ENCODE measurements around the gene PAH.
A peak's percentile ranks its signal among the peaks of the same experiment; 100 is the strongest.

The PAH gene

DNA sequence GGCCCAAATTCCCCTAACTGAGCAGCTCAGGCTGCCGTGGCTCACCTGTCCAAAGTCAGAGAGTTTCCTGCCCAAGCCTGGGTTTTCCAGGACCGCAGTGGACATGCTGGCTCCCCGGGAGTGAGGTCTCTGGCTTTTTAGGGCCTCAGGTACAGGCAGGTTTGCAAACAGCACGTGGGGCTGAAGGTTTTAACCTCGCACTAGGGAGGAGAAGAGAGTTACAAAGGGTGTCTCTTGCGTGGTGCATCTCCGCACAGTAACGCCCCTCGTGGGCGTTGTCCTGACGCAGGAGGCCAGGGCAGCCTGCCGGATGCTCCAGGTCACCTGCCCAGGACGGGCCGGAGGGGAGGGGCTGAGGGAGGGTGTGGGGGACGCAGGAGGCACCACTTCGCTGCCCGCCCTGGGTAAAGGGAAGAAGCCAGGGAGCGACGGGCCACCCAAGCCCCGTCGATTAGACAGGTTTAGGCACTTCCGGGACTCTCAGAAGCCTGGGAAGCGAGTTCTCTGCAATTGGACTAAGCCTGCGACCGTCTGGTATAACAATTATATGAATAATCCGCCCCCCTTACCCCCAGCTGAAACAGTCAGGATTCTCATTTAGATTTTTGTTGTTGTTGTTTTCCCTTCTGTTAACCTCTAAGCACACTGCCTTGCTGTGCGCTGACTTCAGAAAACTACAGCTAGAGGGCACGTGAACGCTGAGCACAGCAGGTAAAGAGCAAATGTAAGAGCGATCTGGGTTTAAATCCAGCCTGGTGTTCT, at the start of gene PAH:
PAH (minus strand) TSS at position 219 of the 762 bp plus-strand sequence; CDS start at position 105, 114 bp downstream.
- CTCF ChIA-PET = interaction anchor here (1.1 kb wide), 1 partner anchor 27 kb away, joined by 3 read pairs; no protein-coding TSS in a partner anchor
- H3K4me1 Mint-ChIP-seq = peaks cover 2% of the 10 kb centered on the region
- no peak within 1 kb of the TSS for H3K27ac Mint-ChIP-seq
- no peaks in the 10 kb centered on the region for H3K36me3 Mint-ChIP-seq
- H3K9me3 Mint-ChIP-seq = no peaks in the 10 kb centered on the region
- peak; percentile 38 for DNase-seq
- H3K27me3 Mint-ChIP-seq = peaks cover 17% of the 10 kb centered on the region
- peak within 1 kb of the TSS; percentile 19 for H3K4me3 Mint-ChIP-seq

DNA sequence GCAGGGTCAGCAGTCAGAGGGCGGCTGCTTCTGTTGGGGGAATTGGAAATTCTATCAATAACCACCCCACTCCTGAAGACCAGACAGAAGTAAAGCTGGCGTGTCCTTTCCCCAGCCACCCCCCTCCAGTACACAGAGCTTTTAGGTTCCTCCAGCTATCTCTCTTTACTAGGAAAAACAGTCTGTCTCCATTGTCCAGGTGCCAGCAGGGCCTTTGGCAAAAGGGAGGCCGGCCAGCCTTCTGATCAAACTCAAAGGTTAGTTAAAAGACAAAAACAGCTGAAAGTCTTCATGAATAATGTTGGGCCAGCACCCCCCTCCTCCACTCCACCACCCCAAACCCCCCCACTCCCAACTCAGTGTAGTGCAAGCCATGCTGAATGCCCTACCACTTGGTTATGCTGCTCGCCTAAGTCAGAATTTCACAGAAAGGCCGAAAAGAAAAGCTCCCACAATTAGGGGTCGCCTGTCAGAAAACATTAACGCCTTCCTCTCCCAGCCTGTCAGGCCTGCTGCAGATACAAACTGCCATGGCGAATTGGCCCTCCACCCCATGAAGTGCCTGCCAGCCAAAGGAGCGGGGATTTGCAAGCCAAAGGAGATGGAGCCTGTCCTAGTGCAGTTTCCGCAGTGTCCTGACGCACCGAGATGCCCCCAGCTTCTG, 49.3 kb upstream of the PAH start:
- peaks cover 26% of the 10 kb centered on the region for H3K4me1 Mint-ChIP-seq
- DNase-seq = no peak
- no peak overlapping the region for H3K4me3 Mint-ChIP-seq
- H3K9me3 Mint-ChIP-seq = peaks cover 5% of the 10 kb centered on the region
- peaks cover 74% of the 10 kb centered on the region for H3K27me3 Mint-ChIP-seq
- CTCF ChIA-PET = no interaction called here
- H3K36me3 Mint-ChIP-seq = peaks cover 2% of the 10 kb centered on the region
- H3K27ac Mint-ChIP-seq = peak overlapping the region; percentile 15

- CTCF ChIA-PET = no interaction called here
- peaks cover 78% of the 10 kb centered on the region for H3K27me3 Mint-ChIP-seq
- peak overlapping the region; percentile 57 for H3K4me3 Mint-ChIP-seq
- H3K9me3 Mint-ChIP-seq = peaks cover 5% of the 10 kb centered on the region
- peaks cover 2% of the 10 kb centered on the region for H3K36me3 Mint-ChIP-seq
- H3K27ac Mint-ChIP-seq = no peak overlapping the region
- no peak for DNase-seq
- peaks cover 26% of the 10 kb centered on the region for H3K4me1 Mint-ChIP-seq
These were observed 48.5 kb upstream of the PAH start for GRCh38 chr12:102965281-102966155.

DNA sequence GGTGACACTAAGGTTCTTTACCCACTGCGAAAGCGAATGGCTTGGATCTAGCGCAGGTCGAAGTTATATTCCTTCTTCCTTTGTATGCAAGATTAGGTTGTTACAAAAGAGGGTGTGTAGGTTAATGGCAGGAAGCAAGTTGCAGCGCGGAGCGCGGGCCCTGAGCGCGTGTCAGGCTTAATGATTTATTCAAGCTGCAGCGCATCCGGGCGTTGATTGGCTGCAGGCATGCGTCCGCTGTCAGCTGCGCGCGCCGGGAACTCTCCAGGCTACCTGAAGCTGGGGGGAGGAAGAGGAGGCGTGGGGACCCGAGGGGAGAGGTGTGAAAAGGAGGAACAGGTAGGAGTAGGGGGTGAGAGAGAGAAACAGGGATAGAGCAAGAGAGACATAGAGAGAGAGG, 47.8 kb upstream of the PAH start:
- Mint-ChIP-seq H3K27ac (no peak overlapping the region), H3K4me3 (peak overlapping the region; percentile 57), H3K4me1 (peaks cover 26% of the 10 kb centered on the region), H3K9me3 (peaks cover 5% of the 10 kb centered on the region), H3K36me3 (peaks cover 2% of the 10 kb centered on the region), H3K27me3 (peaks cover 83% of the 10 kb centered on the region)
- peak; percentile 44 for DNase-seq
- CTCF ChIA-PET = no interaction called here

DNA sequence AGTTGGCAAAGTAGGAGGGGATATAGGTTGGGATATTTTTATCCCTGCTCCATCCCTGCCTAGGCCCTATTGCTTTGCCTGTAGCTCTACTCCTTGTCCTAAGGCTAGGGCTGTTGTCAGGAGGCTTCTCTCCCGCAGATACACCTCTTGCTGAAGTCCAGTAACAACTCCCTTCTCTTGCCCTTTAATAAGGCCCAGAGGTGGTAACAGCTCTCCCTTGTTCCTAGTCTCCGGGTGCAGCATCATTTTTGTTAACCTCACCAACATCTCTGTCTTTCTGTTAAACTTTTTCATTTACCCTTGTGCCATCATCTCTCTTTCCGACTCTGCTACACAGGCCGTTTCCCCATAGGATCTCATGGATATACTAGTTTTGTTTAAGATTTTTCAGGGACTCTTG, 46.8 kb upstream of the PAH start:
- no peak overlapping the region for H3K4me3 Mint-ChIP-seq
- CTCF ChIA-PET = no interaction called here
- no peak for DNase-seq
- H3K4me1 Mint-ChIP-seq = peaks cover 32% of the 10 kb centered on the region
- H3K9me3 Mint-ChIP-seq = peaks cover 5% of the 10 kb centered on the region
- peaks cover 2% of the 10 kb centered on the region for H3K36me3 Mint-ChIP-seq
- H3K27ac Mint-ChIP-seq = no peak overlapping the region
- peaks cover 94% of the 10 kb centered on the region for H3K27me3 Mint-ChIP-seq

GRCh38 chr12:102962986-102963385, 45.9 kb upstream of the PAH start:
- peaks cover 32% of the 10 kb centered on the region for H3K4me1 Mint-ChIP-seq

GRCh38 chr12:102962532-102962931, 45.5 kb upstream of the PAH start:
- Mint-ChIP-seq H3K27me3 (peaks cover 96% of the 10 kb centered on the region), H3K36me3 (peaks cover 4% of the 10 kb centered on the region), H3K4me3 (no peak overlapping the region), H3K9me3 (peaks cover 5% of the 10 kb centered on the region), H3K27ac (no peak overlapping the region), H3K4me1 (peaks cover 37% of the 10 kb centered on the region)
- no peak for DNase-seq
- CTCF ChIA-PET = interaction anchor here (0.6 to 1.7 kb wide), 2 partner anchors 13 to 616 kb away, joined by 3 to 7 read pairs; no protein-coding TSS in a partner anchor

More at GRCh38 chr12:102962986-102963385, 45.9 kb upstream of the PAH start:
- Mint-ChIP-seq H3K27me3 (peaks cover 96% of the 10 kb centered on the region), H3K36me3 (peaks cover 3% of the 10 kb centered on the region), H3K4me3 (no peak overlapping the region), H3K9me3 (peaks cover 5% of the 10 kb centered on the region), H3K27ac (no peak overlapping the region)
- no peak for DNase-seq
- CTCF ChIA-PET = interaction anchor here (0.6 to 1.7 kb wide), 2 partner anchors 13 to 616 kb away, joined by 3 to 7 read pairs; no protein-coding TSS in a partner anchor

GRCh38 chr12:102961466-102961855, 44.4 kb upstream of the PAH start:
- DNase-seq = no peak
- peaks cover 99% of the 10 kb centered on the region for H3K27me3 Mint-ChIP-seq
- peaks cover 5% of the 10 kb centered on the region for H3K9me3 Mint-ChIP-seq
- H3K4me3 Mint-ChIP-seq = no peak overlapping the region
- H3K36me3 Mint-ChIP-seq = peaks cover 4% of the 10 kb centered on the region
- peaks cover 44% of the 10 kb centered on the region for H3K4me1 Mint-ChIP-seq
- CTCF ChIA-PET = interaction anchor here (0.8 to 1.7 kb wide), 2 partner anchors 12 to 13 kb away, joined by 5 to 7 read pairs; no protein-coding TSS in a partner anchor
- H3K27ac Mint-ChIP-seq = no peak overlapping the region

- H3K27ac Mint-ChIP-seq = peak overlapping the region; percentile 55
- no peak overlapping the region for H3K4me3 Mint-ChIP-seq
- peaks cover 99% of the 10 kb centered on the region for H3K27me3 Mint-ChIP-seq
- CTCF ChIA-PET = interaction anchor here (0.8 kb wide), 1 partner anchor 12 kb away, joined by 5 read pairs; no protein-coding TSS in a partner anchor
- H3K36me3 Mint-ChIP-seq = peaks cover 4% of the 10 kb centered on the region
- H3K4me1 Mint-ChIP-seq = peaks cover 46% of the 10 kb centered on the region
- DNase-seq = no peak
- H3K9me3 Mint-ChIP-seq = peaks cover 5% of the 10 kb centered on the region
These were observed 43.9 kb upstream of the PAH start for GRCh38 chr12:102960766-102961465.

- H3K27ac Mint-ChIP-seq = peak overlapping the region; percentile 26
- H3K9me3 Mint-ChIP-seq = peaks cover 5% of the 10 kb centered on the region
- CTCF ChIA-PET = no interaction called here
- H3K4me3 Mint-ChIP-seq = peak overlapping the region; percentile 1
- DNase-seq = no peak
- peaks cover 47% of the 10 kb centered on the region for H3K4me1 Mint-ChIP-seq
- H3K36me3 Mint-ChIP-seq = peaks cover 2% of the 10 kb centered on the region
- peaks cover 99% of the 10 kb centered on the region for H3K27me3 Mint-ChIP-seq
These were observed 42.3 kb upstream of the PAH start for GRCh38 chr12:102959391-102959790.

DNA sequence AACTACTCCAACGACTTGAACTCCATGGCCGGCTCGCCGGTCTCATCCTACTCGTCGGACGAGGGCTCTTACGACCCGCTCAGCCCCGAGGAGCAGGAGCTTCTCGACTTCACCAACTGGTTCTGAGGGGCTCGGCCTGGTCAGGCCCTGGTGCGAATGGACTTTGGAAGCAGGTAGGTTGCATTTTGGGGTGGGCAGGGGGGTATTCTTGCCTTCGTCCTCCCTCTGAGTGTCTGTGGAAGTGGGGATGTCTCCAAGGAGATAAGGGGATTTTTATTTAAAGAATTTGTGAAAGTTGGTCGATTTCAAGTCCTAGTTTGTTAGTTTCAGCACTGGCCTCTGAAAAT, 41.8 kb upstream of the PAH start:
- H3K9me3 Mint-ChIP-seq = no peaks in the 10 kb centered on the region
- peak overlapping the region; percentile 37 for H3K27ac Mint-ChIP-seq
- H3K4me1 Mint-ChIP-seq = peaks cover 50% of the 10 kb centered on the region
- H3K36me3 Mint-ChIP-seq = peaks cover 2% of the 10 kb centered on the region
- no peak for DNase-seq
- CTCF ChIA-PET = no interaction called here
- H3K4me3 Mint-ChIP-seq = peak overlapping the region; percentile 1
- H3K27me3 Mint-ChIP-seq = peaks cover 99% of the 10 kb centered on the region

GRCh38 chr12:102958073-102958829, 41.2 kb upstream of the PAH start:
- Mint-ChIP-seq H3K9me3 (no peaks in the 10 kb centered on the region), H3K36me3 (peaks cover 2% of the 10 kb centered on the region), H3K27me3 (peaks cover 99% of the 10 kb centered on the region), H3K27ac (peak overlapping the region; percentile 60), H3K4me1 (peaks cover 55% of the 10 kb centered on the region), H3K4me3 (peak overlapping the region; percentile 57)
- CTCF ChIA-PET = no interaction called here
- DNase-seq = peak; percentile 39
